ENCODE measurements around the gene MMP15. TPM values are rescaled to one million over a fixed set of nuclear protein-coding genes. Genes with fewer than 3 reads are reported as not detected.

Gene MMP15
- total and polyA plus RNA-seq, 2 of the 13 experiments (the other 11 are each of a cell fraction or from before 2014, with no cell fraction given), result 35.2 to 44.9 TPM

DNA sequence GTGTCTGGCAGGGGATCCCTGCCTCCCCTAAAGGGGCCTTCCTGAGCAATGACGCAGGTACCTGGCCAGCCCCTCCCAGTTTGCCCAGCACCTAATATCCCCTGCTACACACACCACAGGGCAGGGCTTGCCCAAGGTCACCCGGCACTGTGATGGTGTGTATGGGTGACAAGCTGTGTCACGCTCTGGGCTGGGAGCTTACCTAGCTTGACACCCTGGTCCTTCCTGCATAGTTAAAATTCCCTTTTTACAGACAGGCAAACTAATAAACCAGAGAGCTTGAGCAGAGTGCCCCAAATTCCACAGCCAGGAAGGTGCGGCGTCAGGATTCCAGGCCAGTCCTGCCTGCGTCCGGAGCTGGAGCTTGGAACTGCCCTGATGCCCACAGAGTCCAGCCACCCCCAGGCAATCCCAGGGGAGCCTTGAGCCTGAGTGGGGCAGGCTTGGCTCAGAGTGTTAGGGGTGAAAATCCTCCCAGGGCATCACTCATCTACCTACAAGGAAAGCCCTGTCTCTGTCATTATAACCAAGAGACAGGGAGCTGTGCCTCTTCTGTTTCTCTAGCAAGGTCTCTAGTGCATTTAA is 18.1 kb downstream of the MMP15 start (continued):
- TF ChIP-seq ZNF280D (CRISPR knock-in tag; IDR thresholded peaks at IDR 0.05), result no peak
- TF ChIP-seq, protein P1, sequence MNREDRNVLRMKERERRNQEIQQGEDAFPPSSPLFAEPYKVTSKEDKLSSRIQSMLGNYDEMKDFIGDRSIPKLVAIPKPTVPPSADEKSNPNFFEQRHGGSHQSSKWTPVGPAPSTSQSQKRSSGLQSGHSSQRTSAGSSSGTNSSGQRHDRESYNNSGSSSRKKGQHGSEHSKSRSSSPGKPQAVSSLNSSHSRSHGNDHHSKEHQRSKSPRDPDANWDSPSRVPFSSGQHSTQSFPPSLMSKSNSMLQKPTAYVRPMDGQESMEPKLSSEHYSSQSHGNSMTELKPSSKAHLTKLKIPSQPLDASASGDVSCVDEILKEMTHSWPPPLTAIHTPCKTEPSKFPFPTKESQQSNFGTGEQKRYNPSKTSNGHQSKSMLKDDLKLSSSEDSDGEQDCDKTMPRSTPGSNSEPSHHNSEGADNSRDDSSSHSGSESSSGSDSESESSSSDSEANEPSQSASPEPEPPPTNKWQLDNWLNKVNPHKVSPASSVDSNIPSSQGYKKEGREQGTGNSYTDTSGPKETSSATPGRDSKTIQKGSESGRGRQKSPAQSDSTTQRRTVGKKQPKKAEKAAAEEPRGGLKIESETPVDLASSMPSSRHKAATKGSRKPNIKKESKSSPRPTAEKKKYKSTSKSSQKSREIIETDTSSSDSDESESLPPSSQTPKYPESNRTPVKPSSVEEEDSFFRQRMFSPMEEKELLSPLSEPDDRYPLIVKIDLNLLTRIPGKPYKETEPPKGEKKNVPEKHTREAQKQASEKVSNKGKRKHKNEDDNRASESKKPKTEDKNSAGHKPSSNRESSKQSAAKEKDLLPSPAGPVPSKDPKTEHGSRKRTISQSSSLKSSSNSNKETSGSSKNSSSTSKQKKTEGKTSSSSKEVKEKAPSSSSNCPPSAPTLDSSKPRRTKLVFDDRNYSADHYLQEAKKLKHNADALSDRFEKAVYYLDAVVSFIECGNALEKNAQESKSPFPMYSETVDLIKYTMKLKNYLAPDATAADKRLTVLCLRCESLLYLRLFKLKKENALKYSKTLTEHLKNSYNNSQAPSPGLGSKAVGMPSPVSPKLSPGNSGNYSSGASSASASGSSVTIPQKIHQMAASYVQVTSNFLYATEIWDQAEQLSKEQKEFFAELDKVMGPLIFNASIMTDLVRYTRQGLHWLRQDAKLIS (CRISPR knock-in tag; IDR thresholded peaks at IDR 0.05), result no peak
- no peak for TF ChIP-seq NPAS2 (CRISPR knock-in tag; IDR thresholded peaks at IDR 0.05; ENCODE audit: borderline replicate concordance)

Data from HepG2 (cell line).